ENCODE results near the gene DCHS1. TPM values are rescaled to one million over a fixed set of nuclear protein-coding genes. Genes with fewer than 3 reads are reported as not detected.

The DCHS1 gene
- total and polyA plus RNA-seq, 8 donors = 0.76 to 22.8 (median 13.2) TPM

DNA sequence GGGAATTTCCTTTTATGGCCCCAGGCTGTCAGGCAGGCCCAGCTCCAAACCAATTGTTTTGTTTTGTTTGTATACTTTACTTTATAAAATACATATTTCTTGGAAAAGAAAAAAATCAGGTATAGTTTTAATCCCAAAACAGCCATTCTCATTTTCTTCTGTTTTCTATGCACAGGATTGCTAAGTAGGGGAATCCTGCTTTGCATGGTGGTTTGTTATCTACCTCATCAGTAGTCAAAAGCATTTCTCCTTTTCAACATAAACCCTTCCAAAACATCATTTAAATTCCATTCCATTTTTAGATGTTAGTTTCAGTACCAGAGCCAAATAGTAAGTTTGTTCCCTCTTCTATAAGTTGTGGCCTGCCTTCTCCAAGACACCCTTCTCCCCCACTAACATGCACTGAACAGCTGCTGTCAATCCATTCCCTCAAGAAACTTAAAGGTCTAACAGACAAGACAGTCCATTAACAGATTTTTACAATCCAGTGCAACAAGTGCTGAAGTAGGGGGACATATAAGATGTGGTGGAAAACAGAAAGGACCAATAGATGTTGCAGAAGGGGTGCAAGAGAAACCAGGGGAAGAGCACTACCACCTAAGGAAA is 48.3 kb downstream of the DCHS1 start:
- Histone ChIP-seq H3K36me3 (peaks cover 31 to 40% (median 37%) of the 10 kb centered on the region in 4 donors), H3K27me3 (no peaks in the 10 kb centered on the region), H3K4me3 (peak overlapping the region in 1 of 4 donors; percentile 31), H3K4me1 (peaks cover 62 to 79% (median 72%) of the 10 kb centered on the region in 4 donors), H3K9me3 (no peaks in the 10 kb centered on the region), H3K27ac (peak overlapping the region; percentile 21 to 100 (median 99))
- intact Hi-C loops (cut with DNase I; ENCODE audit: low total_unique reads) = loop anchor here (10.0 kb wide), 1 partner anchor 78 kb away; the partner anchor contains the start of gene MRPL17
- peak in 1 of 2 donors; percentile 52 for DNase-seq
- TF ChIP-seq POLR2AphosphoS5 (IDR thresholded peaks at IDR 0.05) = no peak
- TF ChIP-seq, protein P1, sequence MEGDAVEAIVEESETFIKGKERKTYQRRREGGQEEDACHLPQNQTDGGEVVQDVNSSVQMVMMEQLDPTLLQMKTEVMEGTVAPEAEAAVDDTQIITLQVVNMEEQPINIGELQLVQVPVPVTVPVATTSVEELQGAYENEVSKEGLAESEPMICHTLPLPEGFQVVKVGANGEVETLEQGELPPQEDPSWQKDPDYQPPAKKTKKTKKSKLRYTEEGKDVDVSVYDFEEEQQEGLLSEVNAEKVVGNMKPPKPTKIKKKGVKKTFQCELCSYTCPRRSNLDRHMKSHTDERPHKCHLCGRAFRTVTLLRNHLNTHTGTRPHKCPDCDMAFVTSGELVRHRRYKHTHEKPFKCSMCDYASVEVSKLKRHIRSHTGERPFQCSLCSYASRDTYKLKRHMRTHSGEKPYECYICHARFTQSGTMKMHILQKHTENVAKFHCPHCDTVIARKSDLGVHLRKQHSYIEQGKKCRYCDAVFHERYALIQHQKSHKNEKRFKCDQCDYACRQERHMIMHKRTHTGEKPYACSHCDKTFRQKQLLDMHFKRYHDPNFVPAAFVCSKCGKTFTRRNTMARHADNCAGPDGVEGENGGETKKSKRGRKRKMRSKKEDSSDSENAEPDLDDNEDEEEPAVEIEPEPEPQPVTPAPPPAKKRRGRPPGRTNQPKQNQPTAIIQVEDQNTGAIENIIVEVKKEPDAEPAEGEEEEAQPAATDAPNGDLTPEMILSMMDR (IDR thresholded peaks at IDR 0.05) = no peak
- no peak for TF ChIP-seq EP300 (IDR thresholded peaks at IDR 0.05)
- no peak for TF ChIP-seq POLR2A (IDR thresholded peaks at IDR 0.05)

DNA sequence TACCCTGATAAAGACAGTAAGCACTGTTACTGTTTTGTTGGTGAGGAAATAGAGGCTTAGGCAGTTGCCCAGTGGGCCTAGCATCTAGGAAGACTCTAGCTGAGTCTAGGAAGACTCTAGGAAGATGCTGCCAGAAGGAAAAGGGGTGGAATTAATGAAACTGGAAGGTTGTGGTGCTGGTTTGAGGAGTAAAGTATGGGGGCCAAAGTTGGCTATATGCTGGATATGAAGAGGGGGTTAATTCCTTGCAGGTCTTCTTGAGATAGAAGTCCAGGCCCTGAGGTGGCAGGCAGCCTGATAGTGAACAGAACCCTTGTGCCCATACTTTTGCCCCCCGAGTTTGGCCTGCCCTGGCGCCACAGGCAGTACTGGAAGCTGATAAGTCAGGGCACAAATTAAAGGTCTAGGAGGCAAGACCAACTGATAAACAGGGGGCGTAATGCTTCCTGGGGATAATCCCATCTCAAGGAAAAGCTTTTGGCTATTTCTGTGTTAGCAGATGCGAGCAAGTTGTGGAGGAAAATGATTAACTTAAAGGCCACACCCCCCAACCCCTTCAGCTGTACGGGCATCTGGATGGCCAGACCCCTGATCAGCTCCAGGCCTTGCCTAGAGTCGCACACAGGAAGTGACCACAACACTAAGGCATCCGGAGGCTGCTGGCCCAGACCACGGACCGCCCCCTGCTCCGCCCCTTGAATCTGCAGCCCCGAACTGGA is 49.0 kb downstream of the DCHS1 start:
- Histone ChIP-seq H3K4me1 (peaks cover 68 to 85% (median 78%) of the 10 kb centered on the region in 4 donors), H3K27ac (peak overlapping the region; percentile 79 to 100 (median 99)), H3K4me3 (peak overlapping the region; percentile 21 to 93 (median 52)), H3K9me3 (no peaks in the 10 kb centered on the region), H3K27me3 (no peaks in the 10 kb centered on the region), H3K36me3 (peaks cover 31 to 42% (median 38%) of the 10 kb centered on the region in 4 donors)
- peak; percentile 84 to 98 for DNase-seq
- 5 to 12% (median 8%) methylated on average over 9 to 11 of the region's 11 CpGs for WGBS, 5 donors
- peak; percentile 83 to 98 (median 92) for TF ChIP-seq POLR2AphosphoS5 (IDR thresholded peaks at IDR 0.05)
- peak in 1 of 4 donors; percentile 28 for TF ChIP-seq POLR2A (IDR thresholded peaks at IDR 0.05)
- TF ChIP-seq, protein P1 (IDR thresholded peaks at IDR 0.05) = no peak
- no peak for TF ChIP-seq EP300 (IDR thresholded peaks at IDR 0.05)
- intact Hi-C loops (cut with DNase I; ENCODE audit: low total_unique reads) = loop anchor here (10.0 kb wide), 1 partner anchor 78 kb away; the partner anchor contains the start of gene MRPL17

DNA sequence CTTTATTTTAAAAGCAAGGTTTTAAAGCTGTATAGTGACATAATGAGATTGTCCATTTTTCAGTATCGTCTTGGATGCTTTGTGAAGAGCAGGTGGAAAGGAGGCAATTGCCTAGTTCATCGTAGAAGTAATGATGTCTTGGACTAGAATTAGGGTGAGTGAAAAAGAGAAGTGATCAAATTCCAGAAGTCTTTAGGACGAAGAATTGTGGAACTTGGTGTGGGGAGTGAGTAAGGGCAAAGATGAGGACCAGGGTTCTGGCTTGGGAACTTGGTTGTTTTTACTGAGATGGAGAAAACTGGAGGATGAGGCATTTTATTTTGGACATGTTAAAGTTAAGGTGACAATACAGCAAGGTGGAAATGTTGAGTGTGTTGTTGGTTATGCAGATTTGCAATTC is 50.8 kb downstream of the DCHS1 start:
- Histone ChIP-seq H3K4me3 (peak overlapping the region; percentile 73 to 96 (median 92)), H3K36me3 (peaks cover 35 to 45% (median 42%) of the 10 kb centered on the region in 4 donors), H3K4me1 (peaks cover 60 to 87% (median 78%) of the 10 kb centered on the region in 4 donors), H3K27me3 (no peaks in the 10 kb centered on the region), H3K9me3 (no peaks in the 10 kb centered on the region), H3K27ac (peak overlapping the region in 4 of 5 donors; percentile 97 to 100 (median 99))
- DNase-seq = peak in 1 of 2 donors; percentile 2
- TF ChIP-seq, protein P1 (IDR thresholded peaks at IDR 0.05) = no peak
- no peak for TF ChIP-seq POLR2A (IDR thresholded peaks at IDR 0.05)
- no peak for TF ChIP-seq POLR2AphosphoS5 (IDR thresholded peaks at IDR 0.05)
- no peak for TF ChIP-seq EP300 (IDR thresholded peaks at IDR 0.05)
- intact Hi-C loops (cut with DNase I; ENCODE audit: low total_unique reads) = loop anchor here (10.0 kb wide), 1 partner anchor 80 kb away; the partner anchor contains the start of gene MRPL17
- WGBS, 5 donors = 12 to 24% (median 18%) methylated on average over 3 of the region's 3 CpGs

DNA sequence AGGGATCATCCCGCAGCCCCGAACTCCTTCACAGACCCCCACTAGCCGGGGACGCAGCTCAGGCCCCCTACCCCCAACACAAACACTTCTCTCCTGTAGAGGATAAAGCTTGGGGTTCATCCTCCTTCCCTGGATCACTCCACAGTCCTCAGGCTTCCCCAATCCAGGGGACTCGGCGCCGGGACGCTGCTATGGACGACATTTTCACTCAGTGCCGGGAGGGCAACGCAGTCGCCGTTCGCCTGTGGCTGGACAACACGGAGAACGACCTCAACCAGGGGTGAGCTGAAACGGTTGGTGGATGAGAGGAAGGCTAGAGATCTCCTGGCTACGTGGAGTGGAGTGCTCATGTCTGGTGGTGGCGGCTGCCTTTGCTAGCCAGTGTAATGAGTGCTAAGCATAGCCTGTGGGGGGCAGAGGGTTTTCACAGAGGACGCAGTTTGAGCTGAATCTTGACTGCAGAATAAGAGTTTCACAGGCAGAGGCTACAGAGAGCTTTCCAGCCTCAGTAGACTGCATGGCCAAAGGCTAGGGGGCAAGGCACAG is 51.5 kb downstream of the DCHS1 start:
- 0% methylated on average over 17 to 20 of the region's 20 CpGs for WGBS, 5 donors
- TF ChIP-seq POLR2AphosphoS5 (IDR thresholded peaks at IDR 0.05) (peak in 2 of 3 donors; percentile 30 to 46), EP300 (IDR thresholded peaks at IDR 0.05) (no peak)
- TF ChIP-seq, protein P1 (IDR thresholded peaks at IDR 0.05) = peak in 1 of 7 experiments; percentile 6
- Histone ChIP-seq H3K36me3 (peaks cover 35 to 45% (median 42%) of the 10 kb centered on the region in 4 donors), H3K27ac (peak overlapping the region; percentile 94 to 100 (median 99)), H3K27me3 (no peaks in the 10 kb centered on the region), H3K9me3 (no peaks in the 10 kb centered on the region), H3K4me1 (peaks cover 59 to 86% (median 77%) of the 10 kb centered on the region in 4 donors), H3K4me3 (peak overlapping the region; percentile 73 to 96 (median 92))
- intact Hi-C loops (cut with DNase I; ENCODE audit: low total_unique reads) = loop anchor here (10.0 kb wide), 1 partner anchor 81 kb away; the partner anchor contains the start of gene MRPL17
- peak; percentile 45 to 87 for DNase-seq
